ENCODE results near the gene TCHP.

Gene TCHP

DNA sequence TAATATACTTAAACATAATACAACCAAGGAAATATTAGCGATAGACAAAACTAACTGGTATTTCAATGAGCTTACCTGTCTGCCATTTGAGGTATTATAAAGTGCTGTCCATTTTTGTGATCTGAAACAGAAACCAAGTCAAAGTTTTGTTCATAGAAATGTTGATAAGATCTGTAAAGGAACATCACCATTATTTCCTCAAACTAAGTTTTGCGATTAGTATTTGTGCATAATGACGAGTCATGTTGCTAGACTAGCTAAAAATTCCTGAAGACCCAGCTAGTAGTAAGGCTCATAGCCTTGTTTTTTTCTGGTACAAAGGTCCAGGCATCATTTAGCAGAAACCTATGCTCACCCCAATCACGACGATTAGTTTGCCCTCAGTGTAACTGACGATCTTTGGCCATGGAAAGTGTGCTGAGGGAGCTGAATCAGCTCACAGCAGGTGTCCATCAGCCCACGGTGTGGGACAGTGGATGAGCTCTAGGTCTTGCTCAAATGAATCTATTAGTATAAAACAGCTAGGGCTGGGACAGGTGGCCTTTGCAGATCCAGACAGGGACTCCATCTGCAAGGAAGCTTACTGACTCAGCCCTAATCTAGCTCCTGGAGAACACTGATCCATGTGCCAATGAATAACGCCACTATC, 67.4 kb downstream of the TCHP start:
- DNase-seq: no peak

All from NCI-H2029 (cell line).